IPS DF 6.9 (cell line): ENCODE results near the gene CDC25A.
"Not testable (repeated sequence)": the region's sequence is repeated elsewhere in the genome, so short reads cannot be mapped to it uniquely, and the experiment has no call there.

Experiments used
- DNase-seq: peaks from one replicate; pipeline ENCODE4 v3.0.0-alpha.2; 2013; ENCODE audit warnings: low read depth, low spot score
- H3K27ac ChIP-seq: one replicate; pipeline ENCODE4 v1.5.1; 2013; ENCODE audit warnings: low read length, control low read depth
- H3K27me3 ChIP-seq: 2 replicates; pipeline ENCODE4 v1.6.1; 2013; ENCODE audit warnings: mild to moderate bottlenecking, low read length; ENCODE audit not compliant: control insufficient read depth, insufficient read depth
- H3K36me3 ChIP-seq: 2 replicates; pipeline ENCODE4 v1.6.1; 2013; ENCODE audit warnings: low read length; ENCODE audit not compliant: control insufficient read depth, insufficient read depth
- H3K4me1 ChIP-seq: 2 replicates; pipeline ENCODE4 v1.6.1; 2013; ENCODE audit warnings: low read length; ENCODE audit not compliant: control insufficient read depth, insufficient read depth
- H3K4me3 ChIP-seq: 2 replicates; pipeline ENCODE4 v1.5.1; 2013; ENCODE audit warnings: mild to moderate bottlenecking, low read length
- H3K9me3 ChIP-seq: 2 replicates; pipeline ENCODE4 v1.6.1; 2013; ENCODE audit warnings: low read length, inconsistent platforms; ENCODE audit not compliant: control insufficient read depth, insufficient read depth
- WGBS: extraction: QIAGEN DNeasy Blood & Tissue Kit; methylation state at CpG from one replicate; pipeline ENCODE4 v1.1.7; 2013; ENCODE audit warnings: mixed read lengths, missing lambda C conversion rate; ENCODE audit not compliant: insufficient read length, insufficient coverage; 5-methylcytosine and 5-hydroxymethylcytosine counted together

The CDC25A gene

GRCh38 chr3:48112108-48112791 lies 76.0 kb downstream of the CDC25A start:
- no CpG with 5 or more reads among the region's 8 CpGs for WGBS
- not testable (repeated sequence) for DNase-seq, H3K9me3 ChIP-seq, H3K27ac ChIP-seq, H3K4me3 ChIP-seq, H3K4me1 ChIP-seq, H3K36me3 ChIP-seq, H3K27me3 ChIP-seq

GRCh38 chr3:48110463-48110862 lies 77.8 kb downstream of the CDC25A start:
- Histone ChIP-seq H3K36me3 (no peaks in the 10 kb centered on the region), H3K9me3 (no peaks in the 10 kb centered on the region), H3K27ac (no peak overlapping the region), H3K4me1 (no peaks in the 10 kb centered on the region), H3K27me3 (no peaks in the 10 kb centered on the region), H3K4me3 (no peak overlapping the region)
- no peak for DNase-seq
- WGBS, result no CpG with 5 or more reads among the region's 2 CpGs

- Histone ChIP-seq H3K4me3 (no peak overlapping the region), H3K27me3 (no peaks in the 10 kb centered on the region), H3K36me3 (no peaks in the 10 kb centered on the region), H3K27ac (no peak overlapping the region), H3K4me1 (no peaks in the 10 kb centered on the region), H3K9me3 (no peaks in the 10 kb centered on the region)
- peak; percentile 33 for DNase-seq
- no CpG with 5 or more reads among the region's 3 CpGs for WGBS
Observed at GRCh38 chr3:48107227-48107626, 81.0 kb downstream of the CDC25A start.
